Suprapubic skin (tissue), 3 donors: Measurements from ENCODE around the gene SPPL2A.

Source experiments
- CTCF ChIP-seq, 2 donors: fragments of 200-600 bp in 1 of 2; fragments of 450-650 bp in 1 of 2; sonication (generic) in 1 of 2; IDR thresholded peaks; one replicate each; pipeline ENCODE4 v1.5.1; 2016 to 2019; ENCODE audit warnings: antibody characterized with exemption in 2 of 2, mild to moderate bottlenecking in 1 of 2, moderate library complexity in 1 of 2
- POLR2A ChIP-seq, 2 donors: fragments of 450-650 bp; IDR thresholded peaks; one replicate each; pipeline ENCODE4 v1.6.1; 2017; ENCODE audit warnings: antibody characterized with exemption in 2 of 2, mild to moderate bottlenecking in 2 of 2, moderate library complexity in 2 of 2

- no peak for TF ChIP-seq CTCF (IDR thresholded peaks at IDR 0.05)
- TF ChIP-seq POLR2A (IDR thresholded peaks at IDR 0.05): no peak
These were observed 21.4 kb upstream of the SPPL2A start for GRCh38 chr15:50786871-50787270.
